GM12878 (cell line): ENCODE results near the gene LYPD5.

Experiments
- CREM ChIP-seq: IDR thresholded peaks from 2 replicates; pipeline ENCODE4 v1.6.1; 2014; ENCODE audit warnings: antibody characterized with exemption, low read depth
- MLLT1 ChIP-seq: fragments of 450-650 bp; IDR thresholded peaks from 2 replicates; pipeline ENCODE4 v1.6.1; 2016; ENCODE audit warnings: mild to moderate bottlenecking
- MYC ChIP-seq: IDR thresholded peaks from 2 replicates; pipeline ENCODE4 v1.6.1; 2011; ENCODE audit warnings: mild to moderate bottlenecking, low read length, moderate library complexity, inconsistent platforms; ENCODE audit not compliant: insufficient read depth, insufficient replicate concordance, insufficient read length, severe bottlenecking
- POLR2AphosphoS2 ChIP-seq: IDR thresholded peaks from 2 replicates; pipeline ENCODE4 v1.6.1; 2011; ENCODE audit warnings: low read depth, mild to moderate bottlenecking, low read length, improper control_type of control experiment, moderate library complexity
- TF ChIP-seq, protein P1 (sequence below), 3 experiments: IDR thresholded peaks in 2 of 3; conservative IDR thresholded peaks in 1 of 3; 2 replicates each; pipeline ENCODE4 v1.5.1; 2011; ENCODE audit warnings: low read depth in 3 of 3, low read length in 3 of 3, mild to moderate bottlenecking in 3 of 3, control low read depth in 2 of 3, moderate library complexity in 2 of 3, inconsistent platforms in 1 of 3, mixed read lengths in 1 of 3; ENCODE audit not compliant: control insufficient read depth in 2 of 3, insufficient read depth in 1 of 3; ENCODE audit errors: extremely low read depth in 1 of 3
- TF ChIP-seq, protein P2 (sequence below): IDR thresholded peaks from 2 replicates; pipeline ENCODE4 v1.6.1; 2011; ENCODE audit warnings: borderline replicate concordance, low read depth, mild to moderate bottlenecking, moderate library complexity, low read length; ENCODE audit not compliant: insufficient read depth, poor library complexity, severe bottlenecking
- TF ChIP-seq, protein P3 (sequence below): IDR thresholded peaks from 2 replicates; pipeline ENCODE4 v1.6.1; 2012; ENCODE audit warnings: low read length, inconsistent platforms
- TF ChIP-seq, protein P4 (sequence below): IDR thresholded peaks from 2 replicates; pipeline ENCODE4 v1.6.1; 2012; ENCODE audit warnings: mild to moderate bottlenecking, low read depth, low read length

DNA sequence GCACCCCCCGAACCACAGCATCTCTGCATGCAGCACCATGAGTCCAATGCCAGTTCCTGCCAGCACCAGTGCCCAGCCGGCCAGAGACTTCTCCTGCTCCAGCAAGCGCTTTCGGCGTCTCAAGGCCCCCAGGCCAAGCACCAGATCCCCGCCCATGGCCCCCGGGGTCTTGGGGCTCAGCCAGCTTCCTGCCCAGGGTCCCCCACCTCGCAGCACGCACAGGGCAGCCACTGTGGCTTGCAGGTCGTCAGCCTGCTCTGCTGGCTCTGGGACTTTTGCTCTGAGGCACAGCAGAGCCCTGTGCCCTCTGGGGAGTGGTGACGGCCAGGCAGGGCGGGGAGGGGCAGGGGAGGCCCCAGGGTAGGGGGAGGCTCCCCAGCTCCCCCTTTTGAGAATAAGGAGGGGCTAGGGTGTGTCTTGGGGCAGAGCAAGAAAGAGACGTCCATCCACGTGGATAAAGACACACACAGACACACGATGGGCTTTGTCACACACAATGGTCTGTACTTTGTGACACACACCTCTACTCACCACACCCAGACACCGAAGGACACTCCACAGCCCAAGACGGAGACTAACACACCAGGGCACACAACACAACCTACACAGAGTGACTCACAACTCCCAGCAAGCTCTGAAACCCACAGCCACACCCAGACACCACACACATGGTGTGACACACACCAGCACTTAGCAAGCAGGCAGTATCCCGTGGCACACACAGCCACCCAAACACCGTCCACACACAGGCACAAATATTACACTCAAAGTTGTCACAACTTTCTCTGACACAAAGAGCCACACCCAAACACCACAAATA is 21.3 kb downstream of the LYPD5 start, which contains the start of gene KCNN4:
- TF ChIP-seq, protein P1, sequence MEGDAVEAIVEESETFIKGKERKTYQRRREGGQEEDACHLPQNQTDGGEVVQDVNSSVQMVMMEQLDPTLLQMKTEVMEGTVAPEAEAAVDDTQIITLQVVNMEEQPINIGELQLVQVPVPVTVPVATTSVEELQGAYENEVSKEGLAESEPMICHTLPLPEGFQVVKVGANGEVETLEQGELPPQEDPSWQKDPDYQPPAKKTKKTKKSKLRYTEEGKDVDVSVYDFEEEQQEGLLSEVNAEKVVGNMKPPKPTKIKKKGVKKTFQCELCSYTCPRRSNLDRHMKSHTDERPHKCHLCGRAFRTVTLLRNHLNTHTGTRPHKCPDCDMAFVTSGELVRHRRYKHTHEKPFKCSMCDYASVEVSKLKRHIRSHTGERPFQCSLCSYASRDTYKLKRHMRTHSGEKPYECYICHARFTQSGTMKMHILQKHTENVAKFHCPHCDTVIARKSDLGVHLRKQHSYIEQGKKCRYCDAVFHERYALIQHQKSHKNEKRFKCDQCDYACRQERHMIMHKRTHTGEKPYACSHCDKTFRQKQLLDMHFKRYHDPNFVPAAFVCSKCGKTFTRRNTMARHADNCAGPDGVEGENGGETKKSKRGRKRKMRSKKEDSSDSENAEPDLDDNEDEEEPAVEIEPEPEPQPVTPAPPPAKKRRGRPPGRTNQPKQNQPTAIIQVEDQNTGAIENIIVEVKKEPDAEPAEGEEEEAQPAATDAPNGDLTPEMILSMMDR (IDR thresholded peaks at IDR 0.05 in 2 of 3, conservative IDR thresholded peaks at IDR 0.05 in 1 of 3; ENCODE audit: control insufficient read depth in 2 of 3, extremely low read depth in 1 of 3, insufficient read depth in 1 of 3, low read depth in 3 of 3, low read length in 3 of 3): no peak
- TF ChIP-seq MYC: no peak
- TF ChIP-seq CREM: no peak; the same call in none of the 2 replicates
- TF ChIP-seq, protein P2, sequence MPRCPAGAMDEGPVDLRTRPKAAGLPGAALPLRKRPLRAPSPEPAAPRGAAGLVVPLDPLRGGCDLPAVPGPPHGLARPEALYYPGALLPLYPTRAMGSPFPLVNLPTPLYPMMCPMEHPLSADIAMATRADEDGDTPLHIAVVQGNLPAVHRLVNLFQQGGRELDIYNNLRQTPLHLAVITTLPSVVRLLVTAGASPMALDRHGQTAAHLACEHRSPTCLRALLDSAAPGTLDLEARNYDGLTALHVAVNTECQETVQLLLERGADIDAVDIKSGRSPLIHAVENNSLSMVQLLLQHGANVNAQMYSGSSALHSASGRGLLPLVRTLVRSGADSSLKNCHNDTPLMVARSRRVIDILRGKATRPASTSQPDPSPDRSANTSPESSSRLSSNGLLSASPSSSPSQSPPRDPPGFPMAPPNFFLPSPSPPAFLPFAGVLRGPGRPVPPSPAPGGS: no peak
- TF ChIP-seq MLLT1: peak; percentile 63; the same call in 1 of the 2 replicates
- TF ChIP-seq, protein P3, sequence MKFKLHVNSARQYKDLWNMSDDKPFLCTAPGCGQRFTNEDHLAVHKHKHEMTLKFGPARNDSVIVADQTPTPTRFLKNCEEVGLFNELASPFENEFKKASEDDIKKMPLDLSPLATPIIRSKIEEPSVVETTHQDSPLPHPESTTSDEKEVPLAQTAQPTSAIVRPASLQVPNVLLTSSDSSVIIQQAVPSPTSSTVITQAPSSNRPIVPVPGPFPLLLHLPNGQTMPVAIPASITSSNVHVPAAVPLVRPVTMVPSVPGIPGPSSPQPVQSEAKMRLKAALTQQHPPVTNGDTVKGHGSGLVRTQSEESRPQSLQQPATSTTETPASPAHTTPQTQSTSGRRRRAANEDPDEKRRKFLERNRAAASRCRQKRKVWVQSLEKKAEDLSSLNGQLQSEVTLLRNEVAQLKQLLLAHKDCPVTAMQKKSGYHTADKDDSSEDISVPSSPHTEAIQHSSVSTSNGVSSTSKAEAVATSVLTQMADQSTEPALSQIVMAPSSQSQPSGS: no peak
- peak; percentile 90 for TF ChIP-seq POLR2AphosphoS2
- TF ChIP-seq, protein P4, sequence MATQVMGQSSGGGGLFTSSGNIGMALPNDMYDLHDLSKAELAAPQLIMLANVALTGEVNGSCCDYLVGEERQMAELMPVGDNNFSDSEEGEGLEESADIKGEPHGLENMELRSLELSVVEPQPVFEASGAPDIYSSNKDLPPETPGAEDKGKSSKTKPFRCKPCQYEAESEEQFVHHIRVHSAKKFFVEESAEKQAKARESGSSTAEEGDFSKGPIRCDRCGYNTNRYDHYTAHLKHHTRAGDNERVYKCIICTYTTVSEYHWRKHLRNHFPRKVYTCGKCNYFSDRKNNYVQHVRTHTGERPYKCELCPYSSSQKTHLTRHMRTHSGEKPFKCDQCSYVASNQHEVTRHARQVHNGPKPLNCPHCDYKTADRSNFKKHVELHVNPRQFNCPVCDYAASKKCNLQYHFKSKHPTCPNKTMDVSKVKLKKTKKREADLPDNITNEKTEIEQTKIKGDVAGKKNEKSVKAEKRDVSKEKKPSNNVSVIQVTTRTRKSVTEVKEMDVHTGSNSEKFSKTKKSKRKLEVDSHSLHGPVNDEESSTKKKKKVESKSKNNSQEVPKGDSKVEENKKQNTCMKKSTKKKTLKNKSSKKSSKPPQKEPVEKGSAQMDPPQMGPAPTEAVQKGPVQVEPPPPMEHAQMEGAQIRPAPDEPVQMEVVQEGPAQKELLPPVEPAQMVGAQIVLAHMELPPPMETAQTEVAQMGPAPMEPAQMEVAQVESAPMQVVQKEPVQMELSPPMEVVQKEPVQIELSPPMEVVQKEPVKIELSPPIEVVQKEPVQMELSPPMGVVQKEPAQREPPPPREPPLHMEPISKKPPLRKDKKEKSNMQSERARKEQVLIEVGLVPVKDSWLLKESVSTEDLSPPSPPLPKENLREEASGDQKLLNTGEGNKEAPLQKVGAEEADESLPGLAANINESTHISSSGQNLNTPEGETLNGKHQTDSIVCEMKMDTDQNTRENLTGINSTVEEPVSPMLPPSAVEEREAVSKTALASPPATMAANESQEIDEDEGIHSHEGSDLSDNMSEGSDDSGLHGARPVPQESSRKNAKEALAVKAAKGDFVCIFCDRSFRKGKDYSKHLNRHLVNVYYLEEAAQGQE: 0 out of 2 replicates have a peak, but pooled peaks have one; percentile 14
